ENCODE data around the gene LRP1B.

LRP1B gene

DNA sequence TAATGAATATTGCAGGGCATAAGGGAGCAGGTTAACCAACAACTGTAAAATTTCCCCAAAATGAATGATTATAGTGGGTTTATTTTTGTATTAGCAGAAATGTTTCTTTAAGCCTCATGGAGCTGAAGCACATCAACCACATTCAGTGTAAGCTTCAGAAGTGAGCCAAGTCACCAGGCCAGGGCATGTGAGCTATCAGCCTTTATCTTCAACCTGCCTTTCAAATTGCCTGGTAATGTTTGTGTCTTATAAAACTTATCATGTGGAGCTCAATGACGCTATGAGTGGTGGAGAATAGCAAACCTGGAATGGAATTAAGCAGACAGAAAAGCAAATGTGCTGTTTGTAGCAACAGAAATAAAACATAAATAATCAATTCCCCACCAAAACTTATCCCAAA is 1068.4 kb downstream of the LRP1B start:
- DNase-seq, result no peak

DNA sequence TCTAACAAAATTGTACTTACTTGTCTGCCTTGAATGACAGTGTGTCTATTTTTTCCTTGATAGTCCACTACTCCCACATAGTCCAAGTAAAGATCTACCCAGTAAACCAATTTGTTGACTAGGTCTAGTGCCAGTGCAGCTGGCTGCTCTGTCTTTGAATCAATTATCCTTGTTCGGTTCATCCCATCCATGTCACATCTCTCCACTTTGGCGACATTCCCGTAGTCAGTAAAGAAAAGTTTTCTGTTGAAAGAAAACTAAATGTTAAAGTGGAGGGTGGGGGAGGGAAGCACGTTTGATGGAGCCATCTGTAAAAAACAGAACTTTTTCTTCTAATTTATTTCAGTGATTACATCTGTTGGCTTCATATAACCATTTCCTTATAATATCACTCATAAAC is 1068.8 kb downstream of the LRP1B start:
- no peak for DNase-seq

DNA sequence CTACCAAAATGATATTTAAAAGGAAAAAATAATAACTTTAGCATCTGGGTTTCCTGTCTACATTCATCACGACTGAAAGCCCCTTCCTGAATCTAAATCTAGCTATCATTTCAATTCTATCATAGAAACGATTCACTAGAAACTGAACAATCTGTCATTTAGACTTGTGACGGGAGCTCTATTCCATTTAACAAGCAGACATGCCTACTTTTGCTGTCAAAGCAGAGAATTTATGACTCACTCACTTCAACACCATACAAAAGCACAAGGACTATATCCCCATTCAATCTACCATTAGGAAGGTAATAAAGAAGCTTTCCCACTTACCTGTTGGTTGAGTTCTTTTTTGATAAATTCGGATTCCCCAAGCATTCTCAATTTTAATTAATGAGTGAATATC is 1072.3 kb downstream of the LRP1B start:
- DNase-seq, result no peak

DNA sequence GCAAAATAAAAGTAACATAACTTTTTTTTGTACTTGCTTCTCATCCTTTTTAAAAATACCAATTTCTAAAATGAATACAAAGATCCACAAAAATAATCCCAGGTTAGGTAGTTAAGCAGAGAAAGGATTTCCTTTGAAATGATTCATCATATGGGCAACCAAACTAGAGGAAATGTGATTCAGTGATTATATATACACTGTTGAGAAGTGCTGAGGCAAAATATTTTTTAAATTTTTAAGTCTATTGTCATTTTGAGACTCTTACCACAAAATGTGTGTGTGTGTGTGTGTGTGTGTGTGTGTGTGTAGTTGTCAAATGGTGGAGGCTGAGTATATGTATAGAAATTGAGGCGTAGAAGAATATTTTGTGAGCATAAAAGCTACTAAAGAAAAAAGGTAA is 1075.3 kb downstream of the LRP1B start:
- no peak for DNase-seq

DNA sequence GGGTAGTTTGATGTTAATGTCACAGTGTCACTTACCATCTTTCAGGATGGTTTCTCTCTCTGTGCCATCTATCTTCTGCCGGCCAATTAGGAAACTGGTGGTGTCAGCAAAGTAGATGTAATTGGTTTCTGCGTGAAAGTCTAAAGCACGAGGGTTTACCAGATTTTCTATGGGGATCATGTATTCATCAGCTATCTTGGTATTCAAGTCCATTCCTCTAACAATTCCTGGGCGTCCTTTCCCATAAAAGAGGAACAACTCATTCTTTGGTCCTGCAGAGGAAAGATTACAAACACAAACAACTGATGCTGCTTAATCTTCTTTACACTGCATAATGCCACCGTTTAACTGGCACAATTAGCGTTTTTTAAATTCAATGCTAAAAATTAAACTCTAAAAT is 1081.9 kb downstream of the LRP1B start:
- no peak for DNase-seq

DNA sequence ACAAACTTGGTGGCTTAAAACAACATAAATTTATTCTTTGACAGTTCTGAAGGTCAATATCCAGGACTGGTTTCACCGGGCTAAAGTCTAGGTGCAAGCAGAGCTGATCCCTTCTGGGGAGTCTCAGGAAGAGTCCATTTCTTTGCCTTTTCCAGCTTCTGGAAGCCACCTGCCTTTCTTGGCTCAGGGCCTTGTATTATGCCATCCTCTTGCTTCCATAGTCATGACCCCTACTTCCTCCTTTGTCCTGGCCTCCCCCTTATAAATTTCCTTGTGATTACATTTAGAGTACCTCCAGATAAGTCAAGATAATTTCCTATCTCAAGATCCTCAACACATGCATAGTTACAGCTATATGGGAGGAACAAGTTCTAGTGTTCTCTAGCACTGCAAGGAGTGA is 1089.5 kb downstream of the LRP1B start:
- no peak for DNase-seq

DNA sequence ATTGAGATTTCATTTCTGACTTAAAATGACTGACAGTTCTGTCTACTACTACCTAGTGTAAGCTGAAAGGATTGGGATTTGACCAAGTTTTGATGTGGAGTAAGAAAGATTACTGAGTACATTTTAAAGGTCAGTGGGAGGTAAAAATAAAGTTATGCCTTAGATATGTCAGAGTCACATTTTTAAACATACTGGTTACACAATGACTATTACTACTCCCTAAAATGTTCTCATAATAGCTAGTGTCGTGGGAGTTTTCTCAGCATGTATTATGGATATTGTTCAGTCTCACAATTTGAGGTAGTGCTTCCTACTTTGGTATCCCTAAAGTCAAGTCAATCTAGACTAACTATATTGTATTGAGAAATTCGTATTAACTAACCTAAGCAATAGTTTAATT is 1092.5 kb downstream of the LRP1B start:
- DNase-seq, result no peak

DNA sequence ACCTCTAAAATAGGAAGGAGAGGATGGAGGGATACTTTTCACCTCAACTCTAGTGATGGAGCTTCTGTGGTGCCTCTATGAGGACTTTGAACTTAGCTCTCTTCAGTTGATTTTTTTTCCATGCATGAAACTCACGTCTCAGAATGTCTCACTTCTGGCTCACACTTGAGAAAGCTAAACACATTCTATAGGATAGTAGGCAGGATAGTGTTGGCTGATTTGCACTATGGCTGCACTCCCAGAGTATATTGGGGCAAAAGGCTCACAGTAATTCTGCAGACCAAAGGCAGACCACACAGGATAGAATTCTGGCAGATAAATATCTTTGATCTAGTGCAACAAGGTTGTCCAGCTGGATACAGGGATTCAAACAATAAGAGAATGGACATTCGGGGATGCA is 1093.5 kb downstream of the LRP1B start:
- no peak for DNase-seq

DNA sequence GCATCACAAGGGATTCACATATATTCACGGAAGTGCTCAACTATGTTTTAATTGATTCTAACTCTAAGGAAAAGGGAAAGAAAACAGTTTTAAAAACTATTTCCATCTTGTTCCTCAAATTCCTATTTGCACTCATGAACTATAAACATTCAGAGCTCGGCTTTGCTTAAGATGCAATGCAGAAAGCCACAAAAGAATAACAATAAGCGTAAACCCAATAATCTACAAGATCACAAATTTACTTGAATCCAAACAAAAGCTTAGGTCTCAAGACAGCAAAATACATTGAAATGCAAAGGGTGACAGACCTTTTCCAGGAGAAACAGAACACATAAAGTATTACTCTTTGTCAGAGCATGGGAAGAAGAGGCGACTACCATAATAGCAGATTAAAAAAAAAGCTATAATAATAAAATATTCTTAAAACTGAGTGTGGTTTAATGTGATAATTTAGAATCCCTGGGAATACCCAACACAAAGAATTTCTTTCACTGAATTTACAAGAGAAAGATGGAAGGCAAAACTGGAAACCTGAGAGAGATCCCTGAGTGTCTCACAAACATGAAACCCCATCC is 1094.9 kb downstream of the LRP1B start:
- DNase-seq, result no peak

DNA sequence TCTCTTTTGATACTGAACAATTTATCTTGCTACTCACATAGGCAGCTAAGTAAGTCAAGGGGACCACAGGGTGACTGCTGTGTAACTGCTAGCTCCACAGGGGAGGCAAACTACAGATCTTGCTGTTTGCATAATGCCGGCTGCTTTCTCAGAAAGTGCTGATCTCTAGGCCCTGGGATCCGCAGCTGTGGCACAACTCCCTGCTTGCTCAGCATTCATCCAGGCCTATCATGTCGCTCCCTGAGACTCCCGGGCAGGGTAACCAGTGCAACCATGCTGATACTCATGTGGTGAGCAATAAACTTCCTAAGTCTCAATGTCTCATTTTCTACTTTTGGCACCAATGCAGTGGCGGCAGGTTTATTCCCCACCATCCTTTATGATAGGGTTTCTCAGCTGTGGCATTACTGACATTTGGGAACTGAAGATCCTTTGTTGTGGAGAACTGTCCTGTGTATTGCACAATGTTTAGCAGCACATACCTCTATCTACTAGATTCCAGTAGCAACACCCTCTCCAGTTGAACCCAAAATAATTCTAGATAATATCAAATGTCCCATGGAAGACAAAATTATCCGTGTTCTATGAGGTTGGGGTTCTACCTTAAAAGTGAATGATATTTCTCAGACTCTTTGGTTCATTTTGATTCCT is 1101.3 kb downstream of the LRP1B start:
- DNase-seq, result no peak

DNA sequence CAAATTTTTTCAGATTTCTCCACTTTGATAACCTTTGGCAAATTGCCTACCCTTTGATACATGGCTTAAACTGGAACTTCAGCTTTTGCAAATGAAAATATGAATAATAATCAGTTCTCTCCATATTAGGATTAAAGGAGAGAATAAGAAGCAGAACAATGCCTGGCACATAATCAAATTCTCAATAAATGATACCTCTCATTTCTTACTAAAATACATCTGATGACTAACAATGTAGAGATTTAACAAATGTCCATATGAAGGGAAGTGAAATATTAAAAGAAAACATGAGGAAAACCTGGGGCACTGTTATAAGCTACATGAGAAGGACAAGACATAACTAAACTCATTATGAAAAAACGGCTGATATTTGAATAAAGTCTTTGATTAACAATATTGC is 1103.6 kb downstream of the LRP1B start:
- DNase-seq, result no peak

DNA sequence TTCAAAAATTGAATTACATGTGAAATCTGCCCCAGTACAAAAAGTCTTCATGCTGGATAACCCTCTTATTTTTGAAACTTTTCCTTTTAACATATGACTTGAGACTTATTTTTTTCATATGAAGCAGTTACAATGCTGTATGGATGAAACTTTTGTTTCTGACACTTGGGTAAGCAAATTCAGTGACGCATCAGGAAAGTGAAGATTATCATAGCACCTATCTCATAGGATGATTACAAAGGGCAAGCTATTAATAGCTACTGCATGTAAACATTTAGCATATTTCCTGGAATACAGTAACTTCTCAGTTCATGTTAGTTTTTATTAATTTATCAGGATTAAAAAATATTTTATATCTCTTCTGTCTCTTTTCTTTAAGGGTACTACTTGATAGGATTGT is 1109.2 kb downstream of the LRP1B start:
- DNase-seq, result no peak

DNA sequence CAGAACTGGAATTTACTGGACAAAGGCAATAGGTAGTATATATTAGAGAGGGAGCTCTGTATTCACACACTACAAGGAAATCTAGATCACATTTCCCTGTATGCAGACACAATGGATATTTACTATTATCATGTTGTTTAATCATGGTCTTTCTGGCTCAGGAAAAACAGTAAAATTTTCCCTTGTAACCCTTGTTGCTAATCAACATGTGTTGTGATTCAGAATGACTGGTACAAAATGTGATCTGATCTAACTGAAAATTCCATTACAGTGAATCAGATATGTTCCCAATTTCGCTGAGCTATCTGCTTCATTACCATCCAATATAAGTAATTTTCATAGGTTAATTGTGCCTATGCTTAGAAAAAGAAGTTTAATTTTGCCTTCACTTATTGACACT is 1109.7 kb downstream of the LRP1B start:
- DNase-seq, result no peak

DNA sequence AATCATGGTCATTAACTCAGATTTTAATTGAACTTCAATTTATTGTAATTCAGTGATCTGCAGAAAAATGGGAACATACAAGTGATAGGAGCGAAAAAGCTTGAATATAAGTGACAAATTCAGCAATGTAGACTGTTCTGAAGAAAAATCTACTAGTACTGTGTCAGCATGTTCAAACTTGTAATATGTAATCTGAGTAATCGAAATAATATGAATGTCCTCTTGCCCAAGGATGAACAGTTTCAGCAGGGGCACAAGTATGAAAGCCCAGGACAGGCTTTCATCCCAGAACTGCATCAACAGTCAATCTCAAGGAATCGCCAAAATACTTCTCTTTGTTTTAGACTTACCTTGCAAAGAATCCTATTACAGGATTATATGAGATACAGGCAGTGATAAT is 1110.5 kb downstream of the LRP1B start:
- DNase-seq, result no peak

DNA sequence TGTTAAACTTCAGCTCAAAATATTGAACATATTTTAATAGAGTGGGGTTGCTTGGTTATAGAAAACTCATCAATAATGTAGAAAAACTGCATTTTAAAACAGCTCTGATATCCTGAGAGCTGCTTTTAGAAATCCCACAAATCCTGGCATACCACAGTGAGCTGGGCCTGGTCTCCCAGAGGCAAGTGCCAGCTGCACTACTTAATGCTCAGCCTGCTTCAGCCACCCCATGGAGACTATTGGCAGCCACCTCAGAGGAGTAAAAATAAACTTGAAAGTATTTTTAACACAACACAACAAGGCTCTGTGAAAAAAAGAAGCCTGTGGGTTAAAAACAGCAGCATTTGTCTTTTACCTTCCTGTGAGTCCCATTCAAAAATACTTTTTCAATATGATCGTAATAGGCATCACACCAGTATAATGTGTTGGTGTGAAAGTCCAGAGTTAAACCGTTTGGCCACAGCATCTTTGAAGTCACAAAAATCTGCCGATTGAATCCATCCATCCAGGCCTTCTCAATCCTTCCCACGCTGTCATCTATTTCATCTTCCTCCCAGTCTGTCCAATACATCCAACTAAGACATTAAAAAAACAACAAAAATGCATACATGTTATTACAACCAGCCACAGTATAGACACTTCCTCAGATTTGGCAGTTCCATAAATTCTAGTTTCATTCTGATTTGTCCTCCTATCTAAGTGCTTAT is 1115.3 kb downstream of the LRP1B start:
- DNase-seq, result no peak

DNA sequence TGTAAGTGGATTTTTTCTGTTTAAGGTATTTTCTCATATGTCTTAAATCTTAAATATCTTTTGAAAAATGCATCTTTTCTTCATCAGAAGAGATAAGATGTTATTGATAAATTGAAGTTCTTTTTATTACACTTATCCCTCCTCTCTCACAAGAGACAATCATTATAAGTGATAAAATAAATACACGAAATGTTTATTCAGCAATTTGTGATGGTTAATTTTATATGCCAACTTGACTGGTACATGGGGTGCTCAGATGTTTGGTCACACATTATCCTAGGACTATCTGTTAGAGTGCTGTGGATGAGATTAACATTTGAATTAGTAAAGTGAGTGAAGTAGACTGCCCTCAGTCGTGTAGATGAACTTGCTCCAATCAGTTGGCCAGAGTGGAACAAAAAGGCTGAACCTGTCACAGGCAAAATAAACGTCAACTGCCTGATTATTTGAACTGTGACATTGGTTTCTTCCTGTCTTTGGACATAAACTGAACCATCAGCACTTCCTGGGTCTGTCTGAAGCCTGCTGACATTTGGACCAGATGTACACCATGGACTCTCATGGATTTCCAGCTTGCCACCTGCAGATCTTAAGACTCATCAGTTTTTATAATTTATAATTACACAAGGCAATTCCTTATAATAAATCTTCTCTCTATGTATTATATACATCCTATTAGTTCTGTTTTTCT is 1126.7 kb downstream of the LRP1B start:
- DNase-seq, result no peak

DNA sequence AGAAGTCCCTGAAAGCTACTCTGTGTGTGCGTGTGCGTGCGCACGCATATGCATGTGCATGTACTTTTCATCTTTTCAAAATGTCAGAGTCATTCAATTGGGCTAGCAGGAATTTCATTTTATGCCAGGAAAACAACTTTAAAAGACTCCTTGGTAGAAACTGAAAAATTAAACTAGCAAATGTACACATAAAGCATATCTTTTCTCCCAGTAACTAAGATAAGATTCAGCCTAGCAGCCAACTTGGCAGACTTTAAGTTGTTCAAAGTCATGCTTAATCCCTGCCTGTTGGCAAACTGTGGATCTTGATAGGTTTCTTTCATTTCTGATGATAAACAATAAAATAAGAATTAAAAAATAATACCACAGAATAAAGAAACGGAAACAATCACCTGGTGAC is 1129.1 kb downstream of the LRP1B start:
- DNase-seq, result no peak

DNA sequence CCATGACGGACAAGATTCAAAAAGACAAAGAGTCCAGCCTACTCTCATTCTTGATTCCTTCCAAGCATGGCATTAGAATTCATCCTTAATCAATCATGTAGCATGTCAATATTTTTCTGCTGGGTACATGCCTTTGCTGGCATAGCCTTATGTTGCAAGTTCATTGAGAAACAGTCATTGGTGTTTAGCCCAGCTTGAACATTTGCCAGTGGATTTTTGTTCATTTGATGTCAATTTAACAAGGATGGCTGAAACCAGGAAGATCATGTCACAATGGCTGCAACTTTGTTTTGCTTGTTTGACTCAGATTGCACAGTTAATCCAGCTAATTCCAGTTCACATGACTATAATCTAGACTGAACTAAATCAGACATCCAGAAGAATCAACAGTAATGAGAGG is 1132.2 kb downstream of the LRP1B start:
- no peak for DNase-seq

DNA sequence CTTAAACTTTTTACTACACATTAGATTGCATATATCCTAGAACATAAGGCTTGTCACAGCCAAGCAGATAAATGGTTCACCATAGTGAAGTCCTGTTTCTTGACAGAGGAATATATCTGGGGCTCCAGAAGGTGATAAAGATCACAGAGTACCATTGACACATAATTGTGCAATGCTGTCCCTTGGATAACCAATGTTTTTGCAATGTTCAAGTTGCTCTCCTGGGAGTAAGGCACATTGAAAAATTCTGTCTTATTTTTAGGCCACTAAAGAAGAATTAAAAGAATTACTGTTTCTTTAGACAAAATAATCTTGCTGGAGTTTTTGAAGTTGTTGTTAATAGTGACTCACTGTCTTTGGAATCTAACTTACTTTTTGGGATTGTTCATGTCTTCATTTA is 1132.8 kb downstream of the LRP1B start:
- DNase-seq, result no peak

DNA sequence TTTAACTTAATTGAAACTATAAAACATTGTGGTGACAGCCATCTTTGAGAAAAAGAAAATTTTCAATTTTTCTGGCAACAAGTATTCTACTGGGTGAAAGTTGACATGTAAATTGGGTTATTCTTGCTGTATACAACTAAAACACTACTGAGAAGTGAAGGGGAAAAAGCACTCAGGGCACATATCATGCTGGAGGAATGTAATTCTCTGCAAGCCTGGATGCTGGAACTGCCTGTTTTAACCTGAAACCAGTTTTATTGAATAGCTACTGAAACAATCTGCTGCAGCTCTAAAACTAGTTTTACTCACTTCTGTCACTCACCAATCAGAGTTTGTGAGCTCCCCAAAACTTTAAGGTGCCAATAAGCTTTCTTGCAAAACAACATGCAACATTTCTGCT is 1136.0 kb downstream of the LRP1B start:
- DNase-seq, result no peak

DNA sequence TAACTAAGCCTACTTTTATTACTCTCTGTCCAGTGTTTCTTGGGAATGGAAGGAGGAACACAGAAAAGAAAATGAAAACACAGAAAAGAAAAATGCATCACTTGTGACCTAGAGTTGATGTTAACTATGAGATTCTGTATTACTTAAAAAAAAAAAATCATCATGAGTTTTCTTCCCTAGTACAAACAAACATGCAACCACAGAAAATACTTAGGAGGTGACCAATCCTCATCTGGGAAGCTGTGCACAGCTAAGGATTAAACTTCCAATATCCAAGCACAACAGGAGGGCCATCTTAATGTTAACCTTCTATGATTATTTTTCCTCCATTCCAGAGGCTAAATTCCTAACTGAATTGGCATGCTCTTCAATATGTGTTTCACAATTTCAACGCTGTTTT is 1140.4 kb downstream of the LRP1B start:
- DNase-seq, result no peak

DNA sequence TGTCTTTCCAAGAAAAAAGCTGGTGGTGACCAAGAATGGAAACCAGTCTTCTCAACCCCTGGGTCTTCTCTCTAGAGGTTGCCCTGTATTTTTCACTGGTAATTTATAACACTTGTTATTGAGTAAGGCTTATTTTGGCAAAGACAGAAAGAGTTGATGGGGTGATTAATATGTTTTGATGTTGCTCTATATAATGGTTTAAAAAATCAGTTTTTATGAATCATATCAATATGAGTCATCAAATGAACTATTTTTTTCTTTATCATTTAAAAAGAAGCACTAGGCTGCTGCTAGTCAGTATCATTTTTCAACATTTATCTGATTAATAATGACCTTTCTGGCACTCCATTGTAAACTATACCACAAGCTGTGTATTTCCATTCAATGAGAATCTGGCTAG is 1142.2 kb downstream of the LRP1B start:
- no peak for DNase-seq

DNA sequence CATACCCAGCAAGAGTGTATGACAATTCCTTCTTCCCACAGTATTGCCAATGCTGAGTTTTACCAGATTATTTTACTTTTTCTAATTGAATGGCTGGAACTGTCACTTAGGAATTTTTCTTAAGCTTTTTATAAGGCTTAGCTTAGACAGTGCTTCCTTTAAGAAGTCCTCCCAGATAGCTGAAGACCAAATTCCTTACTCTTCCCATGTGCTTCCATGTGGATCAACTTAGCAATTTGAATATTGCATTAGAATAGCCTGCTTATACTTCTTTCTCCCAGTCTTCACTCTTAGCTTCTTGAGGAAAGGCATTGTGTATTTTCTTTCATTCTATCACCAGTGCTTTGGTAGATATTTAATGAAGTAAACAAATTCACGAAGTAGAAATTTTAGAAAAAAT is 1144.4 kb downstream of the LRP1B start:
- DNase-seq, result no peak

DNA sequence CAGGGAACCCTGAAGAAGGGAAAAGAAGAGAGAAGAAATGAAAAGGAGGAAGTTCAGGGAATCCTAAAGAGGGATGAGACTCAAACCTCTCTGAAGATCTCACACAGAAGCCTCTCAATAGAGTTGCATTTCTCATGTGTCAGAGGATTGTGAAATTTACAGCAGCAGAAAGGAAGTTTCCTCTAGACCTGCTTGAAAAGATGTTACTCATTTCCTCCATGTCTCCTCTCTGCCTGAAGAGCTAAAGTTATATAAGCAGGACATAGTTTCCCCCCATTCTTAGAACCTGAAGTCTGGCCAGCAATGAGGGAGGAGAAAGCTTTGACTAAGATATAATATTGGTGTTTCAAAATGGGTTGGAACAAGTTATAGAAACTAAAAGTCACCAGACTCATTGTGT is 1155.6 kb downstream of the LRP1B start:
- DNase-seq, result no peak
